Measurements from ENCODE around the gene SMURF1. TPM values are rescaled to one million over a fixed set of nuclear protein-coding genes. Genes with fewer than 3 reads are reported as not detected.

Gene SMURF1
- total RNA-seq, 1 experiment from 2014 or later = 25.0 TPM

DNA sequence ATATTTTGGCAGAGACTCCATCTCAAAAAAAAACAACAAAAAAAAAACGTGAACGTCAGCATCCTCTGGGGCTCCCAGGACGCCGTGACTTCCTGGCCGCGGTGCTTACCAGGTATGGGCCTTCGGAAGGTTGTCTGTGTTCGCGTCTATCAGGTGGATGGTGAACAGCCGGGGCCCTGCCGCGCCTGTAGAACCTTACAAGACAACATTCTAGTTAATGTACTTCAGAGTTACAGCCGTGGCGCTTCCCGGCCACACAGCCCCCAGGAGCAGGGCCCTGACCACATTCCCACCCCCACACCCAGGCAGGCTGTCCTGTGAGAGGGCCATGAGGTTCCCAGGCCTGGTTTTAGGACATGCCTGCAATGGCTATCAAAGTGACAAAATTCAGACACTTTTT is 111.0 kb downstream of the SMURF1 start:
- Histone ChIP-seq H3K36me3 (peaks cover 87% of the 10 kb centered on the region), H3K4me3 (no peak overlapping the region), H3K9me3 (replicated peaks) (no peaks in the 10 kb centered on the region), H3K27me3 (no peaks in the 10 kb centered on the region), H3K27ac (no peak overlapping the region), H3K4me1 (no peaks in the 10 kb centered on the region)
- no peak for DNase-seq

DNA sequence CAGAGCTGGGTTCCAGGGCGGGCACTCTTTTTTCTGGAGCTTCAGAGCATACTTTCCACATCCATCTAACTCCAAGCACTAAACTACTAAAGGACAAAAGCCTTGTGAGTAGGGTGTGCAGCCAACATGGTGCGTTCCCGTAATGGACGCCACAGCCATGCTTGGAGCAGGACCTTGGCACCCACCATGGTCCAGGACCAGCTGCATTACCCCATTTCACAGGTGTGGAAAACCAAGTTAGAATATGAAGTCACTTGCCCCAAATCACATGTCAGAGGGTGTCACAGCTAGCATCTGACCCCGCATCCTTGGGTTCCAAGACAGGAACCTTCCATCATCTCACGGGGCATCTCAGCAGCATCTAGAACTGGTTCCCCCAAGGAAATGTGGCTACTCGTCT is 112.4 kb downstream of the SMURF1 start:
- no peak for DNase-seq
- H3K27ac ChIP-seq = no peak overlapping the region
- peaks cover 76% of the 10 kb centered on the region for H3K36me3 ChIP-seq
- no peaks in the 10 kb centered on the region for H3K4me1 ChIP-seq
- no peaks in the 10 kb centered on the region for H3K9me3 ChIP-seq (replicated peaks)
- H3K4me3 ChIP-seq = no peak overlapping the region
- H3K27me3 ChIP-seq = no peaks in the 10 kb centered on the region

DNA sequence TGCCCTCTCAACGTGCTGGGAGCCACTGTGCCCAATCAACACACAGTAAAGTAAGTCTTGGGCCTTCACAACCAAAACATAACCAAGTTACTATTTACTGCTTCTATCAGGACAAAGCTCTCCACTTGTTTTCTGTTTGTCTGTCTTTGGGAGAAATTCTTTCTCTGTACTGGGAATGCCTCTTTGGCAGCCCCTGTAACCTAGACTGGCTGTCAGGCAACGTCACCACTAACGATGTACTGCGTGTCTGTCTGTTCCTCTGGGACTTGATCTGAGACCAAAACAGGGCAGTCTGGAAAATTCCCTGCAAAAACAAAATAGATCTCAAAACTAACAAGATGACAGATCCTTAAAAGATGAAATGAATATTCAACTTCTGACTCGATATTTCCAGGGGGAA is 113.0 kb downstream of the SMURF1 start:
- DNase-seq = no peak
- H3K36me3 ChIP-seq = peaks cover 73% of the 10 kb centered on the region
- no peak overlapping the region for H3K4me3 ChIP-seq
- no peaks in the 10 kb centered on the region for H3K4me1 ChIP-seq
- H3K27me3 ChIP-seq = no peaks in the 10 kb centered on the region
- H3K9me3 ChIP-seq (replicated peaks) = no peaks in the 10 kb centered on the region
- H3K27ac ChIP-seq = no peak overlapping the region

DNA sequence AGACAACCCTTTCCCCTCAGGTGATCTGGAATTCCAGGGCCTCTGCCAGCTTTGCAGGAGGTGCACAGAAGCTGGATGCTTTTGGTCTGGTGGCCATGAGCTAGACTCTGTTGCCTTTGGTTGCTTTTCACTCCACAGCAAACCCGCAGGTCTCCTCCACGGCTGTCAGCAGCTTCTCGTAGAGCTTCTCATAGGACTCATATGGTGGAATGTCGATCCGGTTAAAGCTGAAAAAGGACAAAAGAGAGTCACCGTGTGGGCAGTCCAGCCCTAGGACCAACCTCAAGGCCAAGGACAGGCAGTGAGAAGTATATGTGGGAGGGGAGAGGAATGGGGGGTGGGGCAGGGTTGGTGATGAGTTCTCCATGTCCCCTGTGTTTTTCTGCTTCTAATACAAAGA is 113.5 kb downstream of the SMURF1 start:
- no peak overlapping the region for H3K4me3 ChIP-seq
- no peaks in the 10 kb centered on the region for H3K4me1 ChIP-seq
- peaks cover 72% of the 10 kb centered on the region for H3K36me3 ChIP-seq
- DNase-seq = no peak
- no peak overlapping the region for H3K27ac ChIP-seq
- no peaks in the 10 kb centered on the region for H3K9me3 ChIP-seq (replicated peaks)
- H3K27me3 ChIP-seq = no peaks in the 10 kb centered on the region

DNA sequence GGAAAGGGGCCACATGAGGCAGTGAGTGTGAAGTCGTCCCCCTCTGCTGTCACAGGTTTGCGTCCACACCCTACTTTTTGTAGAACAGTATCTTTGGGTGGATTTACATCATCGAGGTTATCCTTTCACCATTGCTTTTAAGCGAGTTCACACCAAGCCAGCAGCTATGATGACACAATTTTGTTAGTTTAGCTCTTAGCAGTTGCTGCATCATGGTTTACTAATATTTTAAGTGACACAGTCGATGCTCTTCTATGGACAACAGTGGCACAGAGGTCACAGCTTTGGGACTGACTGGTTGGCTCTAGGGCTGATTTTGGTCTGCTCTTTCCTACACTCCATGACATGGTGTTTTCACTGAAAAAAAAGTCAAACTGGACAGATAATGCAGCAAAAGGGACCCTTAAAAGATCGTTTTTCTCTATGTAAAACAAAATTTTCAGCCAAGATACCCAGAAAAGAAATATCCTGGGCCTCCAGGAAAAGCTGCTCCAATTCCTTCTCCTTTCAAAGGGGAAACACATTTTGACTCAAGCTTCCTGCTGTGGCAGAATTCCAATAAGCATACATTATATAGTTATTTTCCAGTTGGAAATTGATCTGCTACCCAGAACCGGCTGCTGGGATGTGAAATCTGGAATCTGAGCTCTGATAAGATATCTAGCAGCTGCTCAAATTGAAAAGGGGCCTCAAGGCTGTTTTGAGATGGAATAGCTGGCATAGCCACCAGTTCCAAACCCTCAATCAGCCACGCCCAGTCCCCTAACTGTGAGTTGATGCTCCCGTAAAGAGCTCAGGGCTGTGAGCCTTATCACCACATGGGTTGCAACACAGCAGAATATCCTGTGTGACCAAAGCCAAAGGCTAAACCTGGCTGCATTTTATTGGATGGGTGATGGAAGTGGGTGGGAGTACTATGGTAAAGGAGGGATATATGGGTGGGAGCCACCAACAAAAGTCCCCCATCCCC is 114.2 kb downstream of the SMURF1 start:
- no peak for DNase-seq
- no peak overlapping the region for H3K27ac ChIP-seq
- H3K36me3 ChIP-seq = peaks cover 72% of the 10 kb centered on the region
- no peaks in the 10 kb centered on the region for H3K27me3 ChIP-seq
- H3K9me3 ChIP-seq (replicated peaks) = no peaks in the 10 kb centered on the region
- no peak overlapping the region for H3K4me3 ChIP-seq
- H3K4me1 ChIP-seq = no peaks in the 10 kb centered on the region

DNA sequence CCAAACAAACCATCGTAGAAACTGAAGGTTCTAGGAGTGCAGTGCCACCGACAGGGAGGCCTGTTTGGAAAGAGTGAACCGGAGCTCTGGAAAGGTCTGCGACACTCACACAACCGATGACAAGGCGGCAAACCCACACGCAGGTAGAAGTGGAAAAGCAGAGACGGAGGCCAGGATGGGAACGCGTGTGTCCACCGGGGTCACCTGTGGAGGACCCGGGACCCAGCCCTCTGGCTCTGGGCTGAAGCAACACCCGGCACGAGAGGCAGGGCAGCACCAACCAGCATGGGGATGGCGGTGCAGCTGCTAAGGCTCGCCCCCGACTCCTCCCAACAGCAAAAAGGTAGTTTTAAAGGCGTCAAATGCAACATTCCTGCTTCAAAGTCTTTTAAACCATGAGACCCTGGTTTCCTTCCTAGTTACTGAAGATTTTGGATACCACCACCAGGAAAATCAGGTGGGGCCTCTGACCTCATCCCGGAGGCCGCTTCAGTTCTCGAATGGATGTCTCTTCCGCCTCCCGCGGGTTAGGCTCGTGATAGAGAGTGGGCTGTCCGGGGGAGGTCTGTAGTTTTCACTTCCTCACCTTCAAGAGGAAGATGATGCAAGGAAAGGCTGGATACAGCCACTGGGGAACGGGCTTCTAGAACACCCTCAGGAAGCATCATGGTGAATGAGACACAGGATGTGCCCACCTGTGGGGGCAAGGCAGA is 115.5 kb downstream of the SMURF1 start:
- Histone ChIP-seq H3K36me3 (peaks cover 59% of the 10 kb centered on the region), H3K4me3 (no peak overlapping the region), H3K9me3 (replicated peaks) (no peaks in the 10 kb centered on the region), H3K27ac (no peak overlapping the region), H3K27me3 (no peaks in the 10 kb centered on the region), H3K4me1 (no peaks in the 10 kb centered on the region)
- no peak for DNase-seq

DNA sequence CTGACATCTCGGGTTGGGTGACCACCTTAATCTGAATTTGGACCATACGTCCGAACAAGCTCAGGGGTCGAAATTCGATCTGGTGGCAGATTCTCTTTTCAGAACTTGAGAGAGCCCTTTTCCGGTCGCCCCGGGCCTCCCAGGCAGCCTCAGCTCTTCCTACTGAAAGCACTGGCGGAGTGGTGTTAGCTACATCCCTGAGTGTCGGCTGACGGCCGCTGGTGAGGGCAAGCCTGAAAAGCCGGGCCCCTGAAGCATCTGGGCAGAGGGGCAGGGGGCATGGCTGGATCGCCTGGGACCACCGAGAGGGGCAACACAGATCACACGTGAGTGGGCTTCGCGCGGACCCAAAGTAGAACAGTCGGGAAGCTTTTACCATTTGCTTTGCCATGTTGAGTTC is 116.1 kb downstream of the SMURF1 start:
- no peak for DNase-seq
- Histone ChIP-seq H3K9me3 (replicated peaks) (no peaks in the 10 kb centered on the region), H3K4me3 (no peak overlapping the region), H3K27me3 (no peaks in the 10 kb centered on the region), H3K36me3 (peaks cover 54% of the 10 kb centered on the region), H3K4me1 (no peaks in the 10 kb centered on the region), H3K27ac (no peak overlapping the region)

DNA sequence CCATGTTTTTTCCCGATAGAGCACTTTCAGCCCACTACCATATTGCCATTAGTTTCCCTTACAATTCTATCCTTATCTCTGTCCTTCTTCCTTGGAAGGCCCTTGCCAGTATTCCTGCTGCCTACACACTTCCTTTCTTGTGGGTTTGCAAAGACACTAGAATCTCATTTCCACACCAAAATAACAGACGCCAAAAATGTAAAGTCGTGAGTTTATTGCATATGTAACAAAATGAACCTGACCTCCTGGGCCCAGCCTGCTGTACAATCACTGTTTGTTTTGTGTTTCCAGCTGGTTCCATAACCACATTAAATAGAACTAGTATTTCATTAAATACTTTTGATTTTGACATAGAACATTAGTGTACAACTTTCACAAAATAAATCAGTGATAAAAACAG is 116.7 kb downstream of the SMURF1 start:
- Histone ChIP-seq H3K27ac (no peak overlapping the region), H3K27me3 (no peaks in the 10 kb centered on the region), H3K4me1 (no peaks in the 10 kb centered on the region), H3K36me3 (peaks cover 49% of the 10 kb centered on the region), H3K4me3 (no peak overlapping the region), H3K9me3 (replicated peaks) (no peaks in the 10 kb centered on the region)
- DNase-seq = no peak

DNA sequence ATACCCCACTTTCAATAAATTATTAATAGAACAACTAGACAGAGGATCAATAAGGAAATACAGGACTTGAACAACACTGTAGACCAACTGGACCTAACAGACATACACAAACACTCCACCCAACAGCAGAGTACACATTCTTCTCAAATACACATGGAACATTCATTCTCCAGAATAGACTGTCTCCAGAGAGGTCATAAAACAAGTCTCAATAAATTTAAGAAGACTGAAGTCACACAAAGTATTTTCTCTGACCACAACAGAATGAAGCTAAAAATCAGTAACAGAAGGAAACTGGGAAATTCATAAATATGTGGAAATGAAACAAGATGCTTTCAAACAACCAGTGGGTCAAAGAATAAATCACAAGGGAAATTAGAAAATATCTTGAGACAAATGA is 119.8 kb downstream of the SMURF1 start:
- no peak overlapping the region for H3K4me3 ChIP-seq
- DNase-seq = no peak
- H3K4me1 ChIP-seq = no peaks in the 10 kb centered on the region
- no peaks in the 10 kb centered on the region for H3K27me3 ChIP-seq
- H3K36me3 ChIP-seq = peaks cover 32% of the 10 kb centered on the region; the same call in 1 of the 2 replicates
- H3K27ac ChIP-seq = no peak overlapping the region
- no peaks in the 10 kb centered on the region for H3K9me3 ChIP-seq (replicated peaks)

DNA sequence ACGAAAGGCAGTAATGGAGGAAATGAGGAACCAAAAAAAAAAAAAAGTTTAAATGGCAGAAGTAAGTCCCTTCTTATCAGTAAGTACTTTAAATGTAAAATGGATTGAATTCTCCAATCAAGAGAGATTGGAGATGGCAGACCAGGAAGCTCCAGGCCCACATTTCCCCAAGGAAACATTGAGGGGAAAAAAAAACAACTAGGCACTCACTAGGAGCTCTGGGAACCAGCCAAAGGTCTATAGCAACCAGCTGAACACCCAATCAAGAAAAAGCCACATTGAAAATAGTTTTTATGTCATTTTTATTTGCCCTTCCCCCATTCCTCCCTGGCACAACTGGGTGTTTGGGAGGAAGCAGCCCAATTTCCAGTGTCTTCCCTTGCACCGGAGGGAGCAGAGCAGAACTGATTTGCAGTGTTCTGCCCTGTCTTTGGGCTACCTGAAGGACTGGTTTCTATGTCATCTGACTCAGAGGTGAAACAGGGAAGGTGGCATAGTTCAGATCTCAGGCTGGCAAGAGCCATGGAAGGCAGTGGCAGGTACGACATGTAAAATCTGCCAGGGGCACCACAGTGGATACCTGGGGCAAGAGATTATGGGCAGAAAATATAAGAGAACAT is 121.9 kb downstream of the SMURF1 start:
- Histone ChIP-seq H3K27ac (no peak overlapping the region), H3K4me3 (no peak overlapping the region), H3K27me3 (no peaks in the 10 kb centered on the region), H3K9me3 (replicated peaks) (no peaks in the 10 kb centered on the region), H3K36me3 (peaks cover 26% of the 10 kb centered on the region; the same call in 1 of the 2 replicates), H3K4me1 (no peaks in the 10 kb centered on the region)
- DNase-seq = no peak

DNA sequence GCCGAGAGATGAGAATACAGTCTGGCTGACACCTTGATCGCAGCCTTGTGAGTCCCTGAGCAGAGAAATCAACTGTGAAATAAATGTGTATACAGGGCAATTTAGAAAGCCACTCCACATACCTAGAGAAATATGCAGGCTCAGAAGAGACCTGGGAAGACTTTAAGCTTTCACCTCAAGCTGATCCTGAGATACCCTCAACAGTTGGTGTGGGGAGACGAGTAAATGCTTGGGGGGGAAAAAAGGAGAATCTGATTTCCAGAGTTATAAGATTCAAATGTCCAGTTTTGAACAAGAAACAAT is 123.5 kb downstream of the SMURF1 start:
- DNase-seq = no peak
- Histone ChIP-seq H3K36me3 (peaks cover 27% of the 10 kb centered on the region), H3K27me3 (no peaks in the 10 kb centered on the region), H3K27ac (no peak overlapping the region), H3K9me3 (replicated peaks) (no peaks in the 10 kb centered on the region), H3K4me3 (no peak overlapping the region), H3K4me1 (no peaks in the 10 kb centered on the region)

DNA sequence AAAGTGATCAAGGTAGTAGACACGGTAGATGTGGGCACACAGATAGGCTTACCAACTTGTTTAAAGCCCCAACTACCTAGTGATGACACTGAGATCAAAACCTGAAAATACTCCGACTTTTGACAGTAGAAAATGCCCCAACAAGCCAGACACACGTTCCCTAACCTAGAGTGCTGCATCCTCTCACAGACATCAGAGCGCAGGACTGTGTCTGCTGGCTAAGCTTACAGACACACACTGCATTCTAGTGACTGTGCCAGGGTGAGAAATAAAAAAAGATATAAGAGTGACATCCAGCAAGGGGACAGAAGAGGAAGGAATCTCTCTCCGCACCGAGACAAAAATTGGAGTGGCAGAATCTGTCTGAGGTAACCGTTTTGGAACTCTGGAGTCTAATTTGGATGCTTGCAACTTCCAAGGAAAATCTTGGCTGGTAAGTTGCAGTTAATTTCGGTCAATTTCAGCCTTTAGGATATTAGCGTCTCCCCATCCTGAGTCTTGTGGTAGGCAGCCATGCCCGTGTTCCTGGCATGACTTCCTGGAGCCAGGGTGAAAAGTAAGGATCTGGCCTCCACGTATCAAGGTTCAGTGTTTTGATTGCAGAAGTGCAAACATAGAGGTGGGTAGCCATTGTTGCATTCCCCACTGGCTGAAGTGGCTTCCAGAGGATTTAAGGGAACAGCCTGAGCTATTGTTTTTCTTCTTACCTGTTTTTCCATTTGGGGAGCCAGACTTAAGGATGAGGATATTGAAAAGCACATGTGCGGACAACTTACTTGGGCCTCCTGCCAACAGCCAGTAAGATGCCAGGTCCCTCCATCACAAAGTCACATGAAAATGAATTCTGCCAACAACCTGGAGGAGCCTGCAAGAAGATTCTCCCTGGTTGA is 124.1 kb downstream of the SMURF1 start:
- Histone ChIP-seq H3K27ac (no peak overlapping the region), H3K36me3 (peaks cover 32% of the 10 kb centered on the region), H3K4me3 (no peak overlapping the region), H3K27me3 (no peaks in the 10 kb centered on the region), H3K9me3 (replicated peaks) (no peaks in the 10 kb centered on the region), H3K4me1 (no peaks in the 10 kb centered on the region)
- DNase-seq = no peak

DNA sequence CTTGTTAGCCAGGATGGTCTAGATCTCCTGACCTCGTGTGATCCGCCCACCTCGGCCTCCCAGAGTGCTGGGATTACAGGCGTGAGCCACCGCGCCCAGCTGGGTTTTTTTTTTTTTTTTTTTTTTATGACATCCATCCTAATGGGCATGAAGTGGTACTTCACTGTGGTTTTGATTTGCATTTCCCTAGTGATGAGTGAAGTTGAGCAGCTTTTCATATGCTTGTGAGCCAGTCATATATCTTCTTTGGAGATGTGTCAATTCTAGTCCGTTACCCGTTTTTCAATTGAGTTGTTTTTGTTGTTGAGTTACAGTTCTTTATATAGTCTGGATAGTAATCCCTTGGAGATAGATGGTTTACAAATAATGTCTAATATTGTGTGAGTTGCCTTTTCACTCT is 127.7 kb downstream of the SMURF1 start:
- no peak for DNase-seq
- H3K27ac ChIP-seq = no peak overlapping the region
- H3K36me3 ChIP-seq = peaks cover 55% of the 10 kb centered on the region
- H3K27me3 ChIP-seq = no peaks in the 10 kb centered on the region
- no peak overlapping the region for H3K4me3 ChIP-seq
- no peaks in the 10 kb centered on the region for H3K4me1 ChIP-seq
- no peaks in the 10 kb centered on the region for H3K9me3 ChIP-seq (replicated peaks)

DNA sequence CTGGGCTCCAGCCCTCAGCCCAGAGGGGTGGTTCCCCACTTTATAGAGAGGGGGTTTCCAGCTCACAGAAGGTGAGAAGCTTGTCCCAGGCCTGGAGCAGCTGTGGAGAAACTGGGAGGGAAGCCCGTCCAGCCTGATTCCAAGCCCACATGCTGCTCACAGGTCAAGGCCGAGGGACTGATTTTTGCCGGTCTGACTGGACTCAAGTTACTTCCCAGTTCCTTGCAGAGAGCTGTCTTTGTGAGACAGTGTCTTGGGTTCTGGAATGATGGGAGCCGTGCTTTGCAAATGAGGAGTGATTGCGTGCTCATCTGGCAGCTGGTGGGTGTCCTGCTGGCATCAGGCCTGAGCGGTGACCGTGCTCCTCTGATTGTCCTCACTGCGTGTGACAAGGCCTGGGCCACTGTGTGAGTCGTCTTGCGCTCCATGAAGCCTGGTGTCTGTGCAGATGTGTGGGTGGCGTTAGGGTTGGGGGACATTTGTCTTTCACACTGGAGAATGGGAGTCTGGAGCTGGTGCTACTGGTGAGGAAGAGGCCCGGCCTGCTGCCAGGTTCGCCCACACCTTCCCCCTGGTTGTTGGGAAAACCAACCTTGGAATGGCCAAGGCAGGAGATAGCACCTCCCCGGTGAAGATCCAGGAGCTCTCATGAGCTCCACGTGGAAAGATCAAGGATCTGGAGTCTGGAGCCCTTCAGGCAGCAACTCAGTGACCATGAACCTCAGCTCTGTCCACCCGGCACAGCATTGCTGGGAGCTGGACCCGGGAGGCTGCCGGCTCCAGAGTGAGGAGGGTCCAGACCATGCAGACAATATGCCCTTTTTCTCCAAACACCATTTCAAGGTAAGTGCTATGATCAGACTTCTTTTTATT is 129.6 kb downstream of the SMURF1 start:
- peaks cover 61% of the 10 kb centered on the region for H3K36me3 ChIP-seq
- no peaks in the 10 kb centered on the region for H3K27me3 ChIP-seq
- H3K4me3 ChIP-seq = no peak overlapping the region
- H3K27ac ChIP-seq = no peak overlapping the region
- H3K4me1 ChIP-seq = no peaks in the 10 kb centered on the region
- no peaks in the 10 kb centered on the region for H3K9me3 ChIP-seq (replicated peaks)
- DNase-seq = no peak
